ENCODE measurements around the gene RIGI. TPM values are rescaled to one million over a fixed set of nuclear protein-coding genes. Genes with fewer than 3 reads are reported as not detected.

The RIGI gene
- total and polyA plus RNA-seq, 2 of the 13 experiments (the other 11 are each of a cell fraction or from before 2014, with no cell fraction given), result 3.0 to 8.2 TPM

- TF ChIP-seq ZBED4 (CRISPR knock-in tag; IDR thresholded peaks at IDR 0.05; ENCODE audit: borderline replicate concordance) (no peak; the same call in 1 of the 2 replicates), PATZ1 (CRISPR knock-in tag; IDR thresholded peaks at IDR 0.05) (peak; percentile 93), ZUFSP (CRISPR knock-in tag; IDR thresholded peaks at IDR 0.05; ENCODE audit: borderline replicate concordance) (no peak), DNMT1 (CRISPR knock-in tag; IDR thresholded peaks at IDR 0.05) (no peak), ZFP37 (CRISPR knock-in tag; IDR thresholded peaks at IDR 0.05; ENCODE audit: borderline replicate concordance) (0 out of 2 replicates have a peak, but pooled peaks have one; percentile 50), ZNF253 (CRISPR knock-in tag; IDR thresholded peaks at IDR 0.05; ENCODE audit: borderline replicate concordance) (no peak; the same call in 1 of the 2 replicates), ASH2L (IDR thresholded peaks at IDR 0.05; ENCODE audit: insufficient read length, low read depth, low read length) (peak; percentile 78), POGK (CRISPR knock-in tag; conservative IDR thresholded peaks at IDR 0.05) (peak; percentile 81), CREB1 (IDR thresholded peaks at IDR 0.05) (peak; percentile 81), CREB1 (CRISPR knock-in tag; IDR thresholded peaks at IDR 0.05) (peak; percentile 88), RXRB (CRISPR knock-in tag; IDR thresholded peaks at IDR 0.05; ENCODE audit: borderline replicate concordance) (no peak), ZBTB2 (CRISPR knock-in tag; IDR thresholded peaks at IDR 0.05; ENCODE audit: low read depth) (no peak), RFXAP (CRISPR knock-in tag; IDR thresholded peaks at IDR 0.05; ENCODE audit: borderline replicate concordance) (0 out of 2 replicates have a peak, but pooled peaks have one; percentile 34), PCBP2 (optimal IDR thresholded peaks at IDR 0.05; ENCODE audit: low read depth, low read length, poor library complexity, severe bottlenecking) (no peak), SP4 (CRISPR knock-in tag; IDR thresholded peaks at IDR 0.05) (peak; percentile 46; the same call in 1 of the 2 replicates), ZNF44 (CRISPR knock-in tag; IDR thresholded peaks at IDR 0.05) (no peak), FLYWCH1 (CRISPR knock-in tag; IDR thresholded peaks at IDR 0.05) (no peak), ZNF3 (CRISPR knock-in tag; IDR thresholded peaks at IDR 0.05) (0 out of 2 replicates have a peak, but pooled peaks have one; percentile 25)
Observed at GRCh38 chr9:32550562-32551275, 24.7 kb upstream of the RIGI start (continued).

All from HepG2 (cell line).